ENCODE results near the gene GNAT1. TPM values are rescaled to one million over a fixed set of nuclear protein-coding genes. Genes with fewer than 3 reads are reported as not detected.

Gene GNAT1
- total and polyA plus RNA-seq, 2 donors: 0.05 TPM

- Histone ChIP-seq H3K4me1 (ENCODE audit: control insufficient read depth in 2 of 2, insufficient read depth in 2 of 2, low read length in 2 of 2) (peaks cover 6 to 51% of the 10 kb centered on the region in 2 donors), H3K27me3 (ENCODE audit: control insufficient read depth in 2 of 2, insufficient read depth in 1 of 2, low read length in 1 of 2) (peaks cover 13 to 33% of the 10 kb centered on the region in 2 donors), H3K9me3 (ENCODE audit: control insufficient read depth in 2 of 2, insufficient read depth in 1 of 2, low read length in 1 of 2) (no peaks in the 10 kb centered on the region), H3K36me3 (ENCODE audit: control insufficient read depth in 2 of 2, insufficient read depth in 2 of 2, low read length in 1 of 2) (no peaks in the 10 kb centered on the region), H3K4me3 (ENCODE audit: low read length in 2 of 2) (no peak overlapping the region), H3K27ac (ENCODE audit: low read depth in 1 of 2, low read length in 1 of 2) (no peak overlapping the region)
- WGBS: 93% methylated on average over 7 of the region's 7 CpGs
- DNase-seq (ENCODE audit: low read depth in 6 of 9, low spot score in 9 of 9): no peak
Measured at GRCh38 chr3:50160561-50160983, 30.8 kb upstream of the GNAT1 start.

DNA sequence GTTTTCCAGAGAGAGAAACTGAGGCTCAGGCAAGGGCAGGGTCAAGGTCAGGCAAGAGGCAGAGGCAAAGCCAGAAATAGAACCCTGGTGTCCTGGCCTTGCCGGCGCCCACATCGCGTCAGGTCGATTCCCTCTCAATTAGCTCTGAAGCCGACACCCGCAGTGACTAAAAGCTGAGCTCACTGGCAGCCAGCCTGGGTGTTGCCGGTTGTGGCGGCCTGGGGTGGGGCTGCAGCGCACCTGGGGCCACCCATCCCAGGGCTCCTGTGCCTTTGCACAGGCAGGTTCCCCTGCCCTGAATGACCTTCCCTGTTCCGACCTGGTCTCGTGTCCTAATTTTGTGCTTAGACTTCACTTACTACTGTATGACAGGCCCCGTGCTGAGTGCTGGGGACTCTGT, 30.1 kb upstream of the GNAT1 start:
- Histone ChIP-seq H3K9me3 (ENCODE audit: control insufficient read depth in 2 of 2, insufficient read depth in 1 of 2, low read length in 1 of 2) (no peaks in the 10 kb centered on the region), H3K36me3 (ENCODE audit: control insufficient read depth in 2 of 2, insufficient read depth in 2 of 2, low read length in 1 of 2) (no peaks in the 10 kb centered on the region), H3K4me1 (ENCODE audit: control insufficient read depth in 2 of 2, insufficient read depth in 2 of 2, low read length in 2 of 2) (peaks cover 5 to 51% of the 10 kb centered on the region in 2 donors), H3K4me3 (ENCODE audit: low read length in 2 of 2) (no peak overlapping the region), H3K27ac (ENCODE audit: low read depth in 1 of 2, low read length in 1 of 2) (no peak overlapping the region), H3K27me3 (ENCODE audit: control insufficient read depth in 2 of 2, insufficient read depth in 1 of 2, low read length in 1 of 2) (peaks cover 6 to 25% of the 10 kb centered on the region in 2 donors)
- DNase-seq (ENCODE audit: low read depth in 6 of 9, low spot score in 9 of 9): no peak
- WGBS: 96% methylated on average over 13 of the region's 13 CpGs

- H3K9me3 ChIP-seq (ENCODE audit: control insufficient read depth in 2 of 2, insufficient read depth in 1 of 2, low read length in 1 of 2): no peaks in the 10 kb centered on the region
- DNase-seq (ENCODE audit: low read depth in 6 of 9, low spot score in 9 of 9): no peak
- no peak overlapping the region for H3K4me3 ChIP-seq (ENCODE audit: low read length in 2 of 2)
- WGBS: 89% methylated on average over 5 of the region's 5 CpGs
- H3K27me3 ChIP-seq (ENCODE audit: control insufficient read depth in 2 of 2, insufficient read depth in 1 of 2, low read length in 1 of 2): peaks cover 0 to 16% of the 10 kb centered on the region in 2 donors
- peaks cover 5 to 47% of the 10 kb centered on the region in 2 donors for H3K4me1 ChIP-seq (ENCODE audit: control insufficient read depth in 2 of 2, insufficient read depth in 2 of 2, low read length in 2 of 2)
- no peaks in the 10 kb centered on the region for H3K36me3 ChIP-seq (ENCODE audit: control insufficient read depth in 2 of 2, insufficient read depth in 2 of 2, low read length in 1 of 2)
- H3K27ac ChIP-seq (ENCODE audit: low read depth in 1 of 2, low read length in 1 of 2): no peak overlapping the region
Measured at GRCh38 chr3:50162034-50162883, 29.2 kb upstream of the GNAT1 start.

GRCh38 chr3:50163572-50164455, 27.6 kb upstream of the GNAT1 start:
- Histone ChIP-seq H3K9me3 (ENCODE audit: control insufficient read depth in 2 of 2, insufficient read depth in 1 of 2, low read length in 1 of 2) (no peaks in the 10 kb centered on the region), H3K27ac (ENCODE audit: low read depth in 1 of 2, low read length in 1 of 2) (peak overlapping the region in 1 of 2 donors; percentile 55), H3K27me3 (ENCODE audit: control insufficient read depth in 2 of 2, insufficient read depth in 1 of 2, low read length in 1 of 2) (peaks cover 0 to 2% of the 10 kb centered on the region in 2 donors), H3K36me3 (ENCODE audit: control insufficient read depth in 2 of 2, insufficient read depth in 2 of 2, low read length in 1 of 2) (no peaks in the 10 kb centered on the region), H3K4me3 (ENCODE audit: low read length in 2 of 2) (no peak overlapping the region), H3K4me1 (ENCODE audit: control insufficient read depth in 2 of 2, insufficient read depth in 2 of 2, low read length in 2 of 2) (peaks cover 0 to 31% of the 10 kb centered on the region in 2 donors)
- DNase-seq (ENCODE audit: low read depth in 6 of 9, low spot score in 9 of 9): no peak
- WGBS: 81% methylated on average over 8 of the region's 8 CpGs

GRCh38 chr3:50164481-50164880, 26.9 kb upstream of the GNAT1 start:
- no peak for DNase-seq (ENCODE audit: low read depth in 6 of 9, low spot score in 9 of 9)
- Histone ChIP-seq H3K4me1 (ENCODE audit: control insufficient read depth in 2 of 2, insufficient read depth in 2 of 2, low read length in 2 of 2) (peaks cover 0 to 25% of the 10 kb centered on the region in 2 donors), H3K9me3 (ENCODE audit: control insufficient read depth in 2 of 2, insufficient read depth in 1 of 2, low read length in 1 of 2) (no peaks in the 10 kb centered on the region), H3K27ac (ENCODE audit: low read depth in 1 of 2, low read length in 1 of 2) (no peak overlapping the region), H3K36me3 (ENCODE audit: control insufficient read depth in 2 of 2, insufficient read depth in 2 of 2, low read length in 1 of 2) (no peaks in the 10 kb centered on the region), H3K27me3 (ENCODE audit: control insufficient read depth in 2 of 2, insufficient read depth in 1 of 2, low read length in 1 of 2) (peaks cover 0 to under 1% of the 10 kb centered on the region in 2 donors), H3K4me3 (ENCODE audit: low read length in 2 of 2) (no peak overlapping the region)
- 90% methylated on average over 1 of the region's 1 CpG for WGBS

DNA sequence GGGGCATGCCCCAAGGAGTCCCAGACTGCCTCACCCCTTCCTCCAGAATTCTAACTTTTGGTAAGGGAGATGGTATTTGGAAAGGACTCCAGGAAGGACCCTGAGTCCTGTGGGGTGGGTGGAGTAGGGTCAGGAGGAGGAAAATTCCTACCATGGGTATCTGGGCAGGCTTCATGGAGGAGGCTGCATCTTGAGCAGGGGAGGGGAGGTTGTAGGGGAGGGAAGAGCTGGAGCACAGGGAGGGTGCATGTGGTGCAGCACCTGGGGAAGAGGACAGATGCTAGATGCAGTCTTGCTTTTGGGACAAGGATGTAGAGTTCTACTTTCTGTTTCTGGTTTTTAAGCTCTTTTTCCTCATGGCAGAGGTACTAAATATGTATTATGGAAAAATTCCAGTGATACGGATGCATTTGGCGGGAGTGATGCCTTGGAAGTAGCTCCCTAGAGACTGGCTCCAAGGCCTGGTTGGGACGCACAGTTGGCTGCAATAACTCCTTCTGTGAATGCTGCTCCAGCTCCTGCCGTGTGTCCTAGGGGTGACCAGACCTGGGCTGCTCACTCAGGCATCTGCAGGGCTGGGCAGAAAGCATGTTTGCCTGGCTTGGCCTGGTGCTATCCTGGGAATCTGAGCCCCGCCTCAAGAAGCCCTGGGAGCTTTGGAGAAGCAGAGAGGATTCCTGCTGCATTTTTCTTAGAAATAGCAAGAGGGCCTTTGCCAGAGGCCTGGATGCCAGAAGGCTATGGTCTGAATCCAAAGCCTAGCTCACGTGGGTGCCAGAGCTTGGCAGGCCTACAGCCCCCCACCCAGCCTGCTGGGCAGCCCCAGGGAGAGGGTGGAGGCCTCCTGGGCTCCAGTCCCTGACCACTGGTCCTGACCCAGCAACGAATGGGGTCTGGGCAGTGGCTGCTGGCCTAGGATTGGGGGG, 26.2 kb upstream of the GNAT1 start:
- H3K9me3 ChIP-seq (ENCODE audit: control insufficient read depth in 2 of 2, insufficient read depth in 1 of 2, low read length in 1 of 2): no peaks in the 10 kb centered on the region
- H3K4me1 ChIP-seq (ENCODE audit: control insufficient read depth in 2 of 2, insufficient read depth in 2 of 2, low read length in 2 of 2): peaks cover 0 to 25% of the 10 kb centered on the region in 2 donors
- H3K27me3 ChIP-seq (ENCODE audit: control insufficient read depth in 2 of 2, insufficient read depth in 1 of 2, low read length in 1 of 2): no peaks in the 10 kb centered on the region
- H3K36me3 ChIP-seq (ENCODE audit: control insufficient read depth in 2 of 2, insufficient read depth in 2 of 2, low read length in 1 of 2): no peaks in the 10 kb centered on the region
- H3K4me3 ChIP-seq (ENCODE audit: low read length in 2 of 2): no peak overlapping the region
- DNase-seq (ENCODE audit: low read depth in 6 of 9, low spot score in 9 of 9): no peak
- 88% methylated on average over 7 of the region's 7 CpGs for WGBS
- H3K27ac ChIP-seq (ENCODE audit: low read depth in 1 of 2, low read length in 1 of 2): no peak overlapping the region

GRCh38 chr3:50165910-50166538, 25.4 kb upstream of the GNAT1 start:
- WGBS: 62% methylated on average over 15 of the region's 15 CpGs
- Histone ChIP-seq H3K4me1 (ENCODE audit: control insufficient read depth in 2 of 2, insufficient read depth in 2 of 2, low read length in 2 of 2) (peaks cover 0 to 25% of the 10 kb centered on the region in 2 donors), H3K36me3 (ENCODE audit: control insufficient read depth in 2 of 2, insufficient read depth in 2 of 2, low read length in 1 of 2) (no peaks in the 10 kb centered on the region), H3K27me3 (ENCODE audit: control insufficient read depth in 2 of 2, insufficient read depth in 1 of 2, low read length in 1 of 2) (no peaks in the 10 kb centered on the region), H3K4me3 (ENCODE audit: low read length in 2 of 2) (no peak overlapping the region), H3K27ac (ENCODE audit: low read depth in 1 of 2, low read length in 1 of 2) (no peak overlapping the region), H3K9me3 (ENCODE audit: control insufficient read depth in 2 of 2, insufficient read depth in 1 of 2, low read length in 1 of 2) (peaks cover 0 to 5% of the 10 kb centered on the region in 2 donors)
- DNase-seq (ENCODE audit: low read depth in 6 of 9, low spot score in 9 of 9): no peak

DNA sequence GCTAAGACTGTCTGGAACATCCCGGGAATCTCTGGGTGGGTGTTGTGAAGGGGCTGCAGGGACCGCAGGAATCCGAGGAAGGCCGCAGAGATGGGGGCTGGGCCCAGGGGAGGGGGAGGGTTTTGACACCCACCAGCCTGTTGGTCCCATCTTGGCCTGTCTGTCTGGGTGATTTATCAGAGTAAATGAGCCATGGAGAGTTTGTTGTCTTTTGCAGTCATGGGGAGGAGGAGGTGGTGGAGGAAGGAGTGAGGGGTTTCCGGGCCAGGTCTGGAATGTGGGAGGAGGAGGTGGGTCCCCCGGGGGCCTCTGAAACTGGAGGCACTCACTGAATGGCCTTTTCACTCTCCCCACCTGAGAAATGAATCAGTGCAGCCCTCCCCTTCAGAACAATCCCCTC, 24.8 kb upstream of the GNAT1 start:
- peaks cover 0 to 25% of the 10 kb centered on the region in 2 donors for H3K4me1 ChIP-seq (ENCODE audit: control insufficient read depth in 2 of 2, insufficient read depth in 2 of 2, low read length in 2 of 2)
- no peak overlapping the region for H3K27ac ChIP-seq (ENCODE audit: low read depth in 1 of 2, low read length in 1 of 2)
- DNase-seq (ENCODE audit: low read depth in 6 of 9, low spot score in 9 of 9): no peak
- H3K4me3 ChIP-seq (ENCODE audit: low read length in 2 of 2): no peak overlapping the region
- no peaks in the 10 kb centered on the region for H3K36me3 ChIP-seq (ENCODE audit: control insufficient read depth in 2 of 2, insufficient read depth in 2 of 2, low read length in 1 of 2)
- peaks cover 0 to 5% of the 10 kb centered on the region in 2 donors for H3K9me3 ChIP-seq (ENCODE audit: control insufficient read depth in 2 of 2, insufficient read depth in 1 of 2, low read length in 1 of 2)
- H3K27me3 ChIP-seq (ENCODE audit: control insufficient read depth in 2 of 2, insufficient read depth in 1 of 2, low read length in 1 of 2): no peaks in the 10 kb centered on the region
- WGBS: 87% methylated on average over 6 of the region's 6 CpGs
